DND-41 (cell line): ENCODE results near the gene MAML3.

Experiments used
- ATAC-seq: fragments of 200-7000 bp; cut with Tn5 transposase; 3 replicates; pipeline ENCODE4 v1.9.1; 2021; ENCODE audit warnings: low read depth; ENCODE audit not compliant: insufficient read depth
- DNase-seq: peaks from one replicate; pipeline ENCODE4 v3.0.0-alpha.2; 2020
- H2AFZ ChIP-seq: 2 replicates; pipeline ENCODE4 v1.6.0; 2012; ENCODE audit warnings: low read depth, low read length
- H3K27ac ChIP-seq: 2 replicates; pipeline ENCODE4 v1.5.1; 2012; ENCODE audit warnings: low read length, inconsistent platforms
- H3K27me3 ChIP-seq: fragments of 200-600 bp; sonication (generic); 2 replicates; pipeline ENCODE4 v1.6.0; 2012; ENCODE audit warnings: low read length, mild to moderate bottlenecking, inconsistent platforms; ENCODE audit not compliant: insufficient read depth, poor library complexity
- H3K36me3 ChIP-seq: 2 replicates; pipeline ENCODE4 v1.5.1; 2012; ENCODE audit warnings: low read length, inconsistent platforms; ENCODE audit not compliant: insufficient read depth
- H3K4me1 ChIP-seq: 2 replicates; pipeline ENCODE4 v1.5.1; 2012; ENCODE audit warnings: mild to moderate bottlenecking, low read length; ENCODE audit not compliant: insufficient read depth
- H3K4me2 ChIP-seq: 2 replicates; pipeline ENCODE4 v1.6.0; 2012; ENCODE audit warnings: mild to moderate bottlenecking, moderate library complexity, low read length, inconsistent platforms; ENCODE audit not compliant: insufficient read depth
- H3K4me3 ChIP-seq, 2 experiments: fragments of 200-600 bp in 1 of 2; shearing (Covaris generic) in 1 of 2; 2 replicates each; pipeline ENCODE4 v1.5.1; 2012 to 2016; ENCODE audit warnings: inconsistent platforms in 2 of 2, low read length in 2 of 2, mild to moderate bottlenecking in 2 of 2, low read depth in 1 of 2, moderate library complexity in 1 of 2
- H3K79me2 ChIP-seq: 2 replicates; pipeline ENCODE4 v1.6.0; 2012; ENCODE audit warnings: low read length, inconsistent platforms; ENCODE audit not compliant: insufficient read depth
- H3K9ac ChIP-seq: 2 replicates; pipeline ENCODE4 v1.6.0; 2012; ENCODE audit warnings: low read depth, mild to moderate bottlenecking, inconsistent platforms, low read length, moderate library complexity
- H3K9me3 ChIP-seq: 2 replicates; pipeline ENCODE4 v1.5.1; 2012; ENCODE audit warnings: low read length, moderate library complexity, mild to moderate bottlenecking, inconsistent platforms; ENCODE audit not compliant: insufficient read depth, severe bottlenecking
- H4K20me1 ChIP-seq: 2 replicates; pipeline ENCODE4 v1.6.0; 2012; ENCODE audit warnings: low read length; ENCODE audit not compliant: insufficient read depth
- EZH2 ChIP-seq: IDR thresholded peaks from 3 replicates; pipeline ENCODE4 v1.6.1; 2012; ENCODE audit warnings: borderline replicate concordance, low read depth, mild to moderate bottlenecking, moderate library complexity, low read length, inconsistent platforms; ENCODE audit not compliant: severe bottlenecking
- TF ChIP-seq, protein P1 (sequence below): IDR thresholded peaks from 2 replicates; pipeline ENCODE4 v1.5.1; 2012; ENCODE audit warnings: borderline replicate concordance, low read length, moderate library complexity, mild to moderate bottlenecking; ENCODE audit not compliant: poor library complexity, severe bottlenecking; ENCODE audit errors: extremely low read depth

MAML3 gene

DNA sequence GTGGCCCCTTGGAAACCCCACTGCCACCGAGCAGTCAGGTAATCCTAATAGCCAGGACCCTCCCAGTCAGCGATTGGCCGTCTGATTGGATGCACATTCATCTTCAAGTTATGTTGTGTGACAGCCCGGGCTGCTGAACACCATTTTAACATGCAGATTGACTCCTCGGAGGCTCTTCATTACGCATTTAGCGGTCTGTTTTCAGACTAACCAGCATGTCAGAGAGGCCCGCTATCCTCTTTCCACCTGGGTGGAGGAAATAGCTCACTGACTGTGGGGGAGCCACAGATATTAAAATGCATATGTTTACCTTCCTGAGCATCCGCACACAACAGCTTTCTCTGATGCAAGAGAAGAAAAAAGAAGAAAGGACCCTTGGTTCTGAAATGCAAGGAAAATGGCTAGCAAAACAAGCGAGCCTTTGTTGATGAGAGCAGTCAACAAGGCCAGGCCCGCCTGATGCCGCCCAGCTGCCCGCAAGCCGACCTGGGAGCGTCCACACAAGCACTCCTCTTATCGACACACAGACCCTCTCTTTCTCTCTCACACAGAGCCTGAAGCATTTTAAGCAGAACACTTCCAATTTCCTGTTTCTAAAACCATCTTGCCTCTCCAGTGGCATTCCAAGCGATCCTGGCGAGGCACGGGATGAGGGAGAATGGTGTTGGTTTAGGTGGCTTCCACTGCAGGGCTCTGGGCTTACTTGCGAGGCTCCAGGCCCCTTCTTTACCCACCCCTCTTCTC lies 370.1 kb downstream of the MAML3 start:
- TF ChIP-seq, protein P1, sequence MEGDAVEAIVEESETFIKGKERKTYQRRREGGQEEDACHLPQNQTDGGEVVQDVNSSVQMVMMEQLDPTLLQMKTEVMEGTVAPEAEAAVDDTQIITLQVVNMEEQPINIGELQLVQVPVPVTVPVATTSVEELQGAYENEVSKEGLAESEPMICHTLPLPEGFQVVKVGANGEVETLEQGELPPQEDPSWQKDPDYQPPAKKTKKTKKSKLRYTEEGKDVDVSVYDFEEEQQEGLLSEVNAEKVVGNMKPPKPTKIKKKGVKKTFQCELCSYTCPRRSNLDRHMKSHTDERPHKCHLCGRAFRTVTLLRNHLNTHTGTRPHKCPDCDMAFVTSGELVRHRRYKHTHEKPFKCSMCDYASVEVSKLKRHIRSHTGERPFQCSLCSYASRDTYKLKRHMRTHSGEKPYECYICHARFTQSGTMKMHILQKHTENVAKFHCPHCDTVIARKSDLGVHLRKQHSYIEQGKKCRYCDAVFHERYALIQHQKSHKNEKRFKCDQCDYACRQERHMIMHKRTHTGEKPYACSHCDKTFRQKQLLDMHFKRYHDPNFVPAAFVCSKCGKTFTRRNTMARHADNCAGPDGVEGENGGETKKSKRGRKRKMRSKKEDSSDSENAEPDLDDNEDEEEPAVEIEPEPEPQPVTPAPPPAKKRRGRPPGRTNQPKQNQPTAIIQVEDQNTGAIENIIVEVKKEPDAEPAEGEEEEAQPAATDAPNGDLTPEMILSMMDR: no peak
- no peak for TF ChIP-seq EZH2
- DNase-seq: no peak
- Histone ChIP-seq H3K27ac (no peak overlapping the region), H3K4me2 (no peak overlapping the region), H3K9ac (no peak overlapping the region), H3K4me3 (no peak overlapping the region), H3K4me1 (no peaks in the 10 kb centered on the region), H3K36me3 (no peaks in the 10 kb centered on the region), H4K20me1 (no peaks in the 10 kb centered on the region), H3K27me3 (no peaks in the 10 kb centered on the region), H3K9me3 (no peaks in the 10 kb centered on the region), H3K79me2 (no peaks in the 10 kb centered on the region), H2AFZ (no peak overlapping the region)
- ATAC-seq: no peak

DNA sequence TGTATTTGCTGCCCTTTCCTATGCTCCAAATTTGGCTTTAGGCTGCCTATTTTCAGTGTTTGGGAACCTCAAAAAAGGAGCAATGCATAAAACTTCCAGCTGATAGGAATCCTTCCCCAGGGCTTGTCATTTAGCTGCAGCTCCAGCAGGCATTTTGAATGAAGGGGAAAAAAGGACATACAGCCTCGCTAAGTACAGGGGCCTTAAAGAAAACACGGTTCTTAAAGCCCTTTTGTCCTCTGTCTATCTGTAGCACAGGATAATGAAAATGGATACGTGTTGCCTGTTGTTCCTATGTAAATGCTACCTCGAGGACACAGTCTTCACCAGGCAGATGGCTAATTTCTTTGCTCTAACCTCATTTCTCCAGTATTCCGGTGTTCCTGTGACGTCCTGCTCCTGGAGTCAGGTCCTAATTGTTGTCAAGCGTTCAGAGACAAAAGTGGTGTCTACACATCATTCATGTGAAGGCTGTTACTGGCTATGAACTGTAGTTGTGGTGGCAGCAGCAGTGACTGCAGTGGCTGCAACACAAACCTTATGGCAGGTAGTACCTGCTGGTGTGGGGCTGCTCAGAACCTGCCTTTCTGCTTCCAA lies 371.0 kb downstream of the MAML3 start:
- no peaks in the 10 kb centered on the region for H3K9me3 ChIP-seq
- H3K9ac ChIP-seq: no peak overlapping the region
- H2AFZ ChIP-seq: no peak overlapping the region
- H3K4me2 ChIP-seq: no peak overlapping the region
- no peaks in the 10 kb centered on the region for H3K4me1 ChIP-seq
- no peaks in the 10 kb centered on the region for H3K27me3 ChIP-seq
- H3K27ac ChIP-seq: no peak overlapping the region
- H3K36me3 ChIP-seq: no peaks in the 10 kb centered on the region
- DNase-seq (no peak), ATAC-seq (no peak)
- TF ChIP-seq, protein P1: no peak
- no peaks in the 10 kb centered on the region for H3K79me2 ChIP-seq
- H3K4me3 ChIP-seq: no peak overlapping the region
- H4K20me1 ChIP-seq: no peaks in the 10 kb centered on the region

DNA sequence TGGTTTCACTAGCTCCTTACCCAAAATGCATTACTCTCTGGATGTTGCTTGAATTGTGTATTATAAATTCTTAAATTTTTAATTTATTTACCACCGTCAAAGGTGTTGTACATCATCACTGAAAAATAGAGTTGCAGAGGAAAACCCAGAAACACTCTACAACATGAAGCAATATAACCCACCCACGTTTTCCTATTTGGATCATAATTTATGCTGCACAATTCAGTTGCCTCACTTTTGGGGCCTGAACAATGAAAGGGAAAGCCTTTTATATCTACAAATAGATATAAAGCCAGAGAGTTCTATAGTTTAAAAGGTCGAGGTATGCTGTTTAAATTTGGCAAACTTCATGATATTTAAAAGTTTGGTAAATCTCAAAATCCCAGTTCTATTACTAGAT lies 372.9 kb downstream of the MAML3 start:
- Histone ChIP-seq H3K9me3 (no peaks in the 10 kb centered on the region), H3K36me3 (no peaks in the 10 kb centered on the region), H3K27me3 (no peaks in the 10 kb centered on the region), H3K4me3 (no peak overlapping the region), H2AFZ (no peak overlapping the region), H3K79me2 (no peaks in the 10 kb centered on the region), H4K20me1 (no peaks in the 10 kb centered on the region), H3K9ac (no peak overlapping the region), H3K4me1 (no peaks in the 10 kb centered on the region), H3K4me2 (no peak overlapping the region), H3K27ac (no peak overlapping the region)
- DNase-seq (no peak), ATAC-seq (no peak)
- no peak for TF ChIP-seq EZH2
- TF ChIP-seq, protein P1: no peak
